Measurements from ENCODE around the gene RBM12.

The RBM12 gene

GRCh38 chr20:35644806-35645205 is 19.9 kb downstream of the RBM12 start:
- TF ChIP-seq FOXP2 (optimal IDR thresholded peaks at IDR 0.05; ENCODE audit: borderline replicate concordance, extremely low read depth, extremely low read length, insufficient read depth): no peak
- TF ChIP-seq SIN3A (IDR thresholded peaks at IDR 0.05; ENCODE audit: borderline replicate concordance, insufficient read depth, low read length): no peak
- TF ChIP-seq REST (IDR thresholded peaks at IDR 0.05; ENCODE audit: insufficient read depth in 1 of 2, low read depth in 2 of 2, low read length in 2 of 2): no peak
- no peak for TF ChIP-seq TAF1 (IDR thresholded peaks at IDR 0.05; ENCODE audit: borderline replicate concordance, insufficient read depth, low read length)
- TF ChIP-seq POLR2AphosphoS5 (IDR thresholded peaks at IDR 0.05; ENCODE audit: low read depth, low read length): no peak

DNA sequence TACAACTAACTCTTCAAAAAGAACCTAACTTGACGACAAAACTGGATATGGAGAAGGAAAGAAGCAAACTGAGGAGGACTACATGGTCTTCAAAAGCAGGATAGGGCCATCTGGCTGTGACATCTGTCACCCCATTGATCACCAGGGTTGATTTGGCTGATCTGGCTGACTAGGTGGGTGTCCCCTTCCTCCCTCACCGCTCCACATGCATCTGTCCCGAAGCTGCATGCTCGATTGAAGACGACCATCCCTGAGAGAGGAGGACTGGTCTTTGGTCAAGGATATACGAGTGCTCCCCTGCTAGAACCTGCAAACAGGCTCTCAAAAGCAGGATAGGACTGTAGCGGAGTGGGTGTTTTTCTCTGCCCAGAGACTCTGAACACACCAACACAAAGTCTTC is 21.7 kb downstream of the RBM12 start:
- TF ChIP-seq REST (IDR thresholded peaks at IDR 0.05; ENCODE audit: insufficient read depth in 1 of 2, low read depth in 2 of 2, low read length in 2 of 2): no peak
- TF ChIP-seq POLR2AphosphoS5 (IDR thresholded peaks at IDR 0.05; ENCODE audit: low read depth, low read length): no peak
- no peak for TF ChIP-seq SIN3A (IDR thresholded peaks at IDR 0.05; ENCODE audit: borderline replicate concordance, insufficient read depth, low read length)
- no peak for TF ChIP-seq FOXP2 (optimal IDR thresholded peaks at IDR 0.05; ENCODE audit: borderline replicate concordance, extremely low read depth, extremely low read length, insufficient read depth)
- no peak for TF ChIP-seq TAF1 (IDR thresholded peaks at IDR 0.05; ENCODE audit: borderline replicate concordance, insufficient read depth, low read length)

- TF ChIP-seq REST (IDR thresholded peaks at IDR 0.05; ENCODE audit: insufficient read depth in 1 of 2, low read depth in 2 of 2, low read length in 2 of 2): no peak
- TF ChIP-seq POLR2AphosphoS5 (IDR thresholded peaks at IDR 0.05; ENCODE audit: low read depth, low read length): peak; percentile 38; the same call in 1 of the 2 replicates
Observed at GRCh38 chr20:35641743-35642142, 23.0 kb downstream of the RBM12 start.

- TF ChIP-seq REST (IDR thresholded peaks at IDR 0.05; ENCODE audit: insufficient read depth in 1 of 2, low read depth in 2 of 2, low read length in 2 of 2): no peak
- 0 out of 2 replicates have a peak, but pooled peaks have one; percentile 44 for TF ChIP-seq POLR2AphosphoS5 (IDR thresholded peaks at IDR 0.05; ENCODE audit: low read depth, low read length)
Observed at GRCh38 chr20:35640724-35641123, 24.0 kb downstream of the RBM12 start.

DNA sequence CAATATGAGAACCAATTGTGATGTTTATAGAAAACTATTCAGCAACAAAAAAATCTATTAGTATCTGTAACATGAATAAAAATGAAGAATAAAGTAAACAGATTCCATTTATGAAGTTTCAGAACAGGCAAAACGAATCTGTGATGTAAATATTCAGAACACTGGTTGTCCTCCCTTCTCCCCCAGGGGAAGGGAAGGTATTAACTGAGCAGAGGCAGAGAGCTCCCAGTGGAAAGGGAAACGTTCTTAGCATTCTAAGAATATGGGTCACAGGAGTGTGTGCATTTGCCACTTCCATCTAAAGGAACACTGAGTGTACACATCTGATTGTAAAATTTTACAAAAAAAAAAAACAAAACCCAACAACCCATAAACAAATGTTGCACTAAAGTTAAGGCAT is 25.9 kb downstream of the RBM12 start:
- TF ChIP-seq POLR2AphosphoS5 (IDR thresholded peaks at IDR 0.05; ENCODE audit: low read depth, low read length) (no peak), FOXP2 (optimal IDR thresholded peaks at IDR 0.05; ENCODE audit: borderline replicate concordance, extremely low read depth, extremely low read length, insufficient read depth) (no peak), SIN3A (IDR thresholded peaks at IDR 0.05; ENCODE audit: borderline replicate concordance, insufficient read depth, low read length) (no peak), REST (IDR thresholded peaks at IDR 0.05; ENCODE audit: insufficient read depth in 1 of 2, low read depth in 2 of 2, low read length in 2 of 2) (no peak), TAF1 (IDR thresholded peaks at IDR 0.05; ENCODE audit: borderline replicate concordance, insufficient read depth, low read length) (no peak)

Measured in PFSK-1 (cell line).